ENCODE results near the gene DTNBP1. TPM values are rescaled to one million over a fixed set of nuclear protein-coding genes. Genes with fewer than 3 reads are reported as not detected.

The DTNBP1 gene, protein sequence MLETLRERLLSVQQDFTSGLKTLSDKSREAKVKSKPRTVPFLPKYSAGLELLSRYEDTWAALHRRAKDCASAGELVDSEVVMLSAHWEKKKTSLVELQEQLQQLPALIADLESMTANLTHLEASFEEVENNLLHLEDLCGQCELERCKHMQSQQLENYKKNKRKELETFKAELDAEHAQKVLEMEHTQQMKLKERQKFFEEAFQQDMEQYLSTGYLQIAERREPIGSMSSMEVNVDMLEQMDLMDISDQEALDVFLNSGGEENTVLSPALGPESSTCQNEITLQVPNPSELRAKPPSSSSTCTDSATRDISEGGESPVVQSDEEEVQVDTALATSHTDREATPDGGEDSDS
- 10.2 TPM for total RNA-seq

- FAIRE-seq = no peak
- peak; percentile 94 for DNase-seq (ENCODE audit: low spot score in 2 of 2)
Observed at GRCh38 chr6:15662326-15663129, at the start of gene DTNBP1. TSS of gene DTNBP1 (minus strand) at chr6:15663028. CDS start at chr6:15662869, 159 bp downstream.

GRCh38 chr6:15709651-15710269, 46.9 kb upstream of the DTNBP1 start:
- no peak for FAIRE-seq

GRCh38 chr6:15708231-15708630, 45.4 kb upstream of the DTNBP1 start:
- DNase-seq (ENCODE audit: low spot score in 2 of 2) (no peak), FAIRE-seq (no peak)

More at GRCh38 chr6:15709651-15710269, 46.9 kb upstream of the DTNBP1 start:
- no peak for DNase-seq (ENCODE audit: low spot score in 2 of 2)

GRCh38 chr6:15705981-15706380, 43.2 kb upstream of the DTNBP1 start:
- DNase-seq (ENCODE audit: low spot score in 2 of 2) = no peak
- FAIRE-seq = no peak

DNA sequence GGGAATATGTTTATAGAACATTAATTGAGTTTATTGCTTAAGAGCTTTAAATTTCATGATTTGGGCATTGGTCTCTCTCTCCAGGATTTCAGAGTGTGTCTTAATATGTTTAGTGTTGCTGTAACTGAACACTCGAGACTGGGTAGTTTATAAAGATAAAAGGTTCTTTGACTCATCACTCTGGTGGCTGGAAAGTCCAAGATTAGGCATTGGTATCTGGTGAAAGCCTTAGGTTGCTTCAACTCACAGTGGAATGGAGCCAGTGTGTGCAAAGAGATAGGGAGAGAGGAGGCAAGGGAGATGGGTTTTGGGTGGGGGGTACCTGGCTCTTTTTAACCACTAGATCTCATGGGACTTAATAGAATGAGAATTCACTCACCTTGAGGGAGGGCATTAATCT, 35.6 kb upstream of the DTNBP1 start:
- FAIRE-seq = no peak

GRCh38 chr6:15697895-15698294, 35.1 kb upstream of the DTNBP1 start:
- DNase-seq (ENCODE audit: low spot score in 2 of 2) (no peak), FAIRE-seq (no peak)

More for the DNA sequence above, 35.6 kb upstream of the DTNBP1 start:
- no peak for DNase-seq (ENCODE audit: low spot score in 2 of 2)

DNA sequence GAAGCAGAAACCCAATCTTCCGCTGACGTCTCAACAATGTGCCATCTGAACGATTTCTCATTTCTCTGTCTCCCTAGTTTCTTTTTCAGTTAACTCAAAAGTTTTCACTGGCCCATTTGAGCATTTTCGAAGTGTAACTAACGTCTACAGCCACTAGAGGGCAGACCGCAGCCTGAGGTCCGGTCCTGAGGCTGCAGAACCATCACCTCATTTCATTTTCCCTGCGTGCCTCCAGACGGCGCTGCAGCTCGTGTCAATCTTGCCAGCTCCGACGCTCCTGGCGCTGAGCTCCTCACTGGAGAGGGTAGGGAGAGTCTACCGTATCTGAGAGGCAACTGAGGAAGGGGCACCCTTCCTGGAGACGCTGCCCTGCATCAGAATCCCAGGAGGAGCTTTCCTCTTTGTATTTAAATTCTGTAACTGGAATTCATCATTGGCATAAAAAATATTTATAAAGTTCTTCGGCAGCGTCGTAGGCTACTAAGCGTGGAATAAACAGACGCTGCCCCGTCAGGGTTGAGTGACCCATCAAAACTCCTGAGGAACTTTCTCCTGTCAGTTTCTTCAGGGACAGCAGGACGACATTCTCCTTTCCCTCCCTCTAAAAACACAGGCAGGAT, 28.5 kb upstream of the DTNBP1 start:
- DNase-seq (ENCODE audit: low spot score in 2 of 2) (peak; percentile 65 to 84), FAIRE-seq (peak; percentile 81)

- no peak for FAIRE-seq
Observed at GRCh38 chr6:15690510-15690909, 27.7 kb upstream of the DTNBP1 start.

DNA sequence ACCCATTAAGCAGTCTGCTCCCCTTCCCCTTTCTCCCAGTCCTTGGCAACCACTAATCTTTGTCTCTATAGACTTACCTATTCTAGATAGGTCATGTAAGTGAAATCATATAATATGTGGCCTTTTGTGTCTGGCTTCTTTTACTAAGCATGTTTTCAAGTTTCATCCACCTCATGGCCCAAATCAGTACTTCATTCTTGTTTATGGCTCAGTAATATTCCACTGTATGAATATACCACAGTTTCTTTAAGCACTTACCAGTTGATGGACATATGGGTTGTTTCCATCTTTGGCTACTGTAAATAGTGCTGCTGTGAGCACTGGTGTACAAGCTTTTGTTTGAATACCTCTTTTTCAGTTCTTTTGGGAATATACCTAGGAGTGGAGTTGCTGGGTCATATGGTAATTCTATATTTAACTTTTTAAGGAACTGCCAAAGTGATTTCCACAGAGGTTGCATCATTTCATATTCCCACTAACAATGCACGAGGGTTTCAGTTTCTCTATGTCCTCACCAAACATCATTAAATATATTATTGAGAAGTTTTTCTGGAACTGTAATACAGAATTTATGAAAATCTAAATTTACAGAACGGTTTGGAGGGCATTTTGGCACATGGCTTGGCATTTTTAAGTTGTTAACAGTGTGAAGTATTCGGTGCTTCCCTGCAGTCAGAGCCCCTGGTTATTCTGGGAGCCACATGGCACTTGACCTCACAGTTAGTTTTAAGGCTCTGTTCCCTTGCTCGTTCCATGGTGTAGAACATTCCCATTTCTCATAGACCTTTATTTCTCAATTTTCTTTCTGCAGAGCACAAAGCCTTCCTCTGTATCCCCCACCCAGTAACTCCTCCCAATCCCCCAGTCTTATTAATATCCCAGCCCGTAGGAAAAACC, 27.0 kb upstream of the DTNBP1 start:
- DNase-seq (ENCODE audit: low spot score in 2 of 2) (no peak), FAIRE-seq (no peak)

More at GRCh38 chr6:15690510-15690909, 27.7 kb upstream of the DTNBP1 start:
- no peak for DNase-seq (ENCODE audit: low spot score in 2 of 2)

DNA sequence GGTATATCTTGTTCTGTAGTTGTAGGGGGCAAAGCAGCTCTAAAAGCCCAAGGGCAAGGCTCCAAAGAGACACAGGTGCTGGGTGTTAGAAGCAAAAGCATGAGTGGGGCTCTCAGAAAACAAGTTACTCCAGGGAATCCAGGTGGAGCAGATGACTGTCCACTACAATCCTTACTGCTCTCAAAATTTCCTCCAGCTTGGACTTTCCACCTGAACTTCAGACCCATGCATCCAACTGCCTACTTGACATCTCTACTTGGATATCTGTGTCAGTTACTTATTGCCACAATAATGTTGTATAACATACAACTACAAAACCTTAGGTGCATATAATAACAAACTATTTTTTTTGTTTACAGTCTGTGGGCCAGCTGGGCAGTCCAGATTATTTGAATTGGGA, 22.8 kb upstream of the DTNBP1 start:
- no peak for FAIRE-seq
- no peak for DNase-seq (ENCODE audit: low spot score in 2 of 2)

- DNase-seq (ENCODE audit: low spot score in 2 of 2) (no peak), FAIRE-seq (no peak)
Observed at GRCh38 chr6:15682965-15683822, 20.4 kb upstream of the DTNBP1 start.

GRCh38 chr6:15681946-15682345, 19.1 kb upstream of the DTNBP1 start:
- DNase-seq (ENCODE audit: low spot score in 2 of 2) (no peak), FAIRE-seq (no peak)

- no peak for FAIRE-seq
- DNase-seq (ENCODE audit: low spot score in 2 of 2) = no peak
Observed at GRCh38 chr6:15678514-15678913, 15.7 kb upstream of the DTNBP1 start.

DNA sequence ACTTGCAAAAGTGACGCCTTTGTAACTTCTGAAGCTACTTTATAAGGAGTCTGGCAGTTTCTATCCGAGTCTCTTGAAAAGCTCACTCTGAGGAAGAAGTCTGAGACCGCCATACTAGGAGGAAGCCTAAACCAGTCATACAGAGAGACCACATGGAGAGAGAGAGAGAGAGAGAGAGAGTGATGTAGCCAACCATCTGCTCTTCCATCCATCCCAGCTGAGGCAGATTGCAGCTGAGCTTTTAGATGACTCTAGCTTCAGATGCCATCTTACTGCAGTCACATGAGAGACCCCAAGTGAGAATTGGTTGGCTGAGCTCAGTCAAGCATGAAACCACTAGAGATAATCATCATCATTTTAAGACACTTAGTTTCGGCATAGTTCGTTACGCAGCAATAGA, 15.0 kb upstream of the DTNBP1 start:
- DNase-seq (ENCODE audit: low spot score in 2 of 2) = no peak
- FAIRE-seq = no peak

DNA sequence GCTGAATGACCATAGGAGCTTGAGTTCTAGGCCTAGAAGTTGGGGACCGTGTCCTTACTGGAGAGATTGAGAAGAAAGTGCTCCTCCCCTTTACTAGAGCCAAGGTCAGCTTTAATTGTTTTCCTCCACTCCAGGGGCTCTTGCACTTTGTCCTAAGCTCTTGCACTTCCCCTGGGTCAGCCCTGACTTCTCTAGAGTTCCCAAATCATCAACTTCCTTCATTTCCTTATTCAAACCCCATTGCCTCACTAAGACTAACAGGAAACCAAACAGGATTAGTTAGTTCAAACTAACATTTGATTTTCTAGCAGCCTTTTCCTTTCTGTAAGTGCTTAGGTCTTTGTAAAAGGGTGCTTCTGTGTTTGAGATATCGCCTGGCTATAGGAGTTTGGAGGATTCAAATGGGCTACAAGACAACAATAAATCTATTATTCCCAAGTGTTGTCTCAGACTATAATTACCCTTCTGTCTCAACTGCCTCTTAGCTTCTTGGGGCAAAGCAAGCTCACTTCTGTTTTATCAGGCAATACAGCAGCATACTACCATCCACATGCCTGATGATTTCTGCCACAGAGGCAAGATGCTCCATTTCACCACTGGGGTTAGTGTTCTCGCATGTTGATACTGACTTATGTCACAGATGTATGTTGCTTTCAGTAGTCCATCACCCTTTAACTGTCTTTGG, 12.8 kb upstream of the DTNBP1 start:
- no peak for FAIRE-seq
- DNase-seq (ENCODE audit: low spot score in 2 of 2) = no peak

- DNase-seq (ENCODE audit: low spot score in 2 of 2) (no peak), FAIRE-seq (no peak)
Observed at GRCh38 chr6:15674690-15675386, 12.0 kb upstream of the DTNBP1 start.

DNA sequence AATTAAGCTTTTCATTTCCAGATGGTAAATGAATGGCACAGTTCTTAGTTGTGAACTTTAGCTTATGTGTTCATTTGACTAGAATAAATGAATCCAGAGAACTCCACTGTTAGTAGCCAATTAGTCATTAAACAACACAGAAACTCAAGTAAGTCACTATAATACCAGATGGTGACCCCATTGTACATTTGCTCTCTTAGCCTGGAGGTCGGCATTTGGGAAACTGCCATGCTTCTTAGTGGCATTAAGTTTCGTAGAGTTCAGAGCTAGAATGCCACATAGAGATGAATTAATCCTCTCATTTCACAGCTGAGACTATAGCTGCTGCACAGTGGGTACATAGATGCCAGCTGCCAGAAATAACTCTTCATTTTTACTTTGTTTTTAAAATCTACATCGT, 10.8 kb upstream of the DTNBP1 start:
- no peak for DNase-seq (ENCODE audit: low spot score in 2 of 2)
- no peak for FAIRE-seq

GRCh38 chr6:15672818-15673217, 10.0 kb upstream of the DTNBP1 start:
- DNase-seq (ENCODE audit: low spot score in 2 of 2) (no peak), FAIRE-seq (no peak)
